RWPE2 (cell line): Measurements from ENCODE around the gene EBF4.

Source experiments
- ATAC-seq: fragments of 200-7000 bp; cut with Tn5 transposase; 3 replicates; pipeline ENCODE4 v1.9.1; 2021; ENCODE audit warnings: low read depth
- DNase-seq: peaks from one replicate; pipeline ENCODE4 v3.0.0-alpha.2; 2020; ENCODE audit warnings: low spot score
- H3K27ac ChIP-seq: fragments of 450-650 bp; 2 replicates; pipeline ENCODE4 v1.5.1; 2017; ENCODE audit warnings: mild to moderate bottlenecking; ENCODE audit not compliant: poor library complexity, severe bottlenecking
- H3K27me3 ChIP-seq: fragments of 250-450 bp; sonication (Bioruptor Pico); 2 replicates; pipeline ENCODE4 v1.5.1; 2021; ENCODE audit warnings: mild to moderate bottlenecking, moderate library complexity; ENCODE audit not compliant: insufficient read depth, poor library complexity, severe bottlenecking
- H3K36me3 ChIP-seq: fragments of 250-450 bp; sonication (Bioruptor Pico); 2 replicates; pipeline ENCODE4 v1.5.1; 2020; ENCODE audit warnings: low read depth, mild to moderate bottlenecking, moderate library complexity
- H3K4me1 ChIP-seq: fragments of 250-450 bp; sonication (Bioruptor Pico); 2 replicates; pipeline ENCODE4 v1.5.1; 2021; ENCODE audit warnings: mild to moderate bottlenecking, moderate library complexity; ENCODE audit not compliant: insufficient read depth, poor library complexity, severe bottlenecking
- H3K4me3 ChIP-seq: fragments of 250-450 bp; sonication (Bioruptor Pico); 2 replicates; pipeline ENCODE4 v1.5.1; 2021; ENCODE audit warnings: mild to moderate bottlenecking, moderate library complexity; ENCODE audit not compliant: severe bottlenecking
- H3K9me3 ChIP-seq: fragments of 250-450 bp; sonication (Bioruptor Pico); 2 replicates; pipeline ENCODE4 v1.5.1; 2021; ENCODE audit warnings: mild to moderate bottlenecking, moderate library complexity; ENCODE audit not compliant: severe bottlenecking
- TF ChIP-seq, protein P1 (sequence below): fragments of 450-650 bp; IDR thresholded peaks from one replicate; pipeline ENCODE4 v1.5.1; 2017; ENCODE audit warnings: mild to moderate bottlenecking, moderate library complexity; ENCODE audit not compliant: poor library complexity, severe bottlenecking

EBF4 gene

DNA sequence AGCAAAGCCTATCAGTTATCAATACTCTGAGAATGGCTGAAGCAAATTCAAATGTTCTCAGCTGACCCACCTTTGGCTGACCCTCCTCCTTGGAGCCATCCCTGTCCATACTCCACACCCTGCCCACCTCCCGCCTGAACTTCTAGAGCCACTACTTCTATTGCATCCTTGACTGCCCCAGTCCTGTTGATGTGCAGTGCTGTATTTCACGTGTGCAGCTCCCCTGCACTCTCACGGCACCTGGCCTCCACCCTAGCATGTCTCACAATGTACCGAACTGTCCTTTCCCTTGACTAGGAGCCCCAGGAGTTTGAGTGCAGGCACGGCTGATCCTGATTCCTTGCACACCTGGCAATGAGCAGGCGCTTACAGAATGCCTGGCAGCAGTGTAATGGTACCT lies 100.9 kb downstream of the EBF4 start:
- TF ChIP-seq, protein P1, sequence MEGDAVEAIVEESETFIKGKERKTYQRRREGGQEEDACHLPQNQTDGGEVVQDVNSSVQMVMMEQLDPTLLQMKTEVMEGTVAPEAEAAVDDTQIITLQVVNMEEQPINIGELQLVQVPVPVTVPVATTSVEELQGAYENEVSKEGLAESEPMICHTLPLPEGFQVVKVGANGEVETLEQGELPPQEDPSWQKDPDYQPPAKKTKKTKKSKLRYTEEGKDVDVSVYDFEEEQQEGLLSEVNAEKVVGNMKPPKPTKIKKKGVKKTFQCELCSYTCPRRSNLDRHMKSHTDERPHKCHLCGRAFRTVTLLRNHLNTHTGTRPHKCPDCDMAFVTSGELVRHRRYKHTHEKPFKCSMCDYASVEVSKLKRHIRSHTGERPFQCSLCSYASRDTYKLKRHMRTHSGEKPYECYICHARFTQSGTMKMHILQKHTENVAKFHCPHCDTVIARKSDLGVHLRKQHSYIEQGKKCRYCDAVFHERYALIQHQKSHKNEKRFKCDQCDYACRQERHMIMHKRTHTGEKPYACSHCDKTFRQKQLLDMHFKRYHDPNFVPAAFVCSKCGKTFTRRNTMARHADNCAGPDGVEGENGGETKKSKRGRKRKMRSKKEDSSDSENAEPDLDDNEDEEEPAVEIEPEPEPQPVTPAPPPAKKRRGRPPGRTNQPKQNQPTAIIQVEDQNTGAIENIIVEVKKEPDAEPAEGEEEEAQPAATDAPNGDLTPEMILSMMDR = no peak
- no peak for ATAC-seq
- no peak for DNase-seq
- Histone ChIP-seq H3K9me3 (no peaks in the 10 kb centered on the region), H3K4me1 (no peaks in the 10 kb centered on the region), H3K4me3 (no peak overlapping the region), H3K27ac (no peak overlapping the region), H3K36me3 (no peaks in the 10 kb centered on the region), H3K27me3 (peaks cover 5% of the 10 kb centered on the region)

DNA sequence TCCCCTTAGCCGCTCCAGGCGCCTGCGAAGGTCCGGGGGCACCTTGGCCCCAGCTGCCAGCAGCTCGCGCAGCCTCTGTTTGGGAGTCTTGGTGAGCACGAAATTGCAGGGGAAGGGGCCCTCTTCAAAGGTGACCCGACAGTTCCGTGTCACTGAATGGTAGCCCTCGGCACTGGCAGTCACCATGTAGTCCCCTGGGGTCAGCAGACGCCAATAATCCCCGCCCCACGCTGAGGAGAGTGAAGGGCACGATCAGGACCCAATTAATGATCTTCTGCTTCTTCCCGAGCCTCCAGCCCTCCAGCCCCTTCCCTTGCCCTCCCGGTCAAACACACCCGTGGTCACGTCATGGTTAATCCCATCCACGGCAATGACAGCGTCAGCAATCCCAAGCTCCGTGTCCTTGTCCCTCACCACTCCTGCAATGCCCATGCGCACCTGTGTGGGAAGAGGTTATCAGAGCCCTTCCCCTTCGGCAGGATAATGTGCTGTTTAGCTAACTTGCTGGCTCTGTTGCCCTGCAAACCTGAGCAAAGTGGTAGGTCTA lies 101.7 kb downstream of the EBF4 start:
- no peak for ATAC-seq
- no peaks in the 10 kb centered on the region for H3K9me3 ChIP-seq
- peaks cover 8% of the 10 kb centered on the region for H3K27me3 ChIP-seq
- H3K27ac ChIP-seq = no peak overlapping the region
- no peaks in the 10 kb centered on the region for H3K36me3 ChIP-seq
- H3K4me1 ChIP-seq = no peaks in the 10 kb centered on the region
- H3K4me3 ChIP-seq = no peak overlapping the region
- TF ChIP-seq, protein P1 = no peak
- DNase-seq = no peak

DNA sequence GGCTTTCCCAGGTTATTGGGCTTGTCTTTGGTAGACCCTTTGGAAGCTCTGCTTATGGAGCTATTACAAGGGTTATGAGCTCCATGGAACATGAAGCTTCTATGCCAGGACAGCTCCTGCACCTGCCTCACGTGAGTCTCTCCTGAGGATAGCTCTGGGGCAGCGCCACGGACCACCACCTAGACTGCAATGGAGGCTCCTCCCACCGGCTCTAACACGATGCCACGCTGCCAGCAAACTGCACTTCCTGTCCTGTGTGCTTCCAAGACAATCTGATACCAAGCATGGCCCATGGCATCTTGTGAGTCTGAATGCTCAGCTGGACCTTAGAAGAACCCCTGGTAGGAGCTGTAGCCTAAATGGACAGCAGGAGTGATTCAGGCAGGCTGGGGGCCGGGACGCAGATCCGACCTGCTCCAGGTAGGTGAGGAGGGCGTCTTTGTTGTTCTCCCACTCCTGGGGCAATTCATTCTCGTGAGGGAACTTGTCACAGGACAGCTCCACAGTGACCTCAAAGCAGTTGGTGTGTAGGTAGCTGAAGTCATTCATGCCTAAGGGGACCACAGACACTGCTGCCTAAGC lies 102.4 kb downstream of the EBF4 start:
- H3K4me3 ChIP-seq = no peak overlapping the region
- ATAC-seq = no peak
- no peaks in the 10 kb centered on the region for H3K4me1 ChIP-seq
- TF ChIP-seq, protein P1 = no peak
- no peaks in the 10 kb centered on the region for H3K36me3 ChIP-seq
- H3K9me3 ChIP-seq = no peaks in the 10 kb centered on the region
- peaks cover 15% of the 10 kb centered on the region for H3K27me3 ChIP-seq
- no peak overlapping the region for H3K27ac ChIP-seq
- no peak for DNase-seq

DNA sequence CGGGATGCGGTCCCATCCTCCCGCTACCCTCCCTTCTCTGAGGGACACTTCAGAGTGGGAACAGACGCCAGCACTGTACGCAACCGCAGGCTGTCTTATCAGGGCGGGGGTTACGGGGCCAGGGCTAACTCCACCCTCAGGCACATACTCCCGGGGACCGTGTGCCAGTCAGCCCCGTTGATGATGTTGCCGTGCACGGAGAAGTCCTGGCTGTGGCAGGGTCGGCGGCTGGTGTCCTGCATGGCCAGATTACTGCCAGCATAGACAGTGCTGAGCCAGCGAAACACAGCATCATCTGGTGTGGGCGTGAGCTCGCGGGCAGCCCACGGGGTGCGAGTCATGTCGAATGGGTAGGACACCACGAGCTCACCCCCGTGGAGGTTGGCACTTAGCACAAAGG lies 102.9 kb downstream of the EBF4 start:
- Histone ChIP-seq H3K27me3 (peaks cover 20% of the 10 kb centered on the region), H3K4me1 (no peaks in the 10 kb centered on the region), H3K36me3 (no peaks in the 10 kb centered on the region), H3K27ac (no peak overlapping the region), H3K9me3 (no peaks in the 10 kb centered on the region), H3K4me3 (no peak overlapping the region)
- TF ChIP-seq, protein P1 = no peak
- no peak for ATAC-seq
- no peak for DNase-seq

DNA sequence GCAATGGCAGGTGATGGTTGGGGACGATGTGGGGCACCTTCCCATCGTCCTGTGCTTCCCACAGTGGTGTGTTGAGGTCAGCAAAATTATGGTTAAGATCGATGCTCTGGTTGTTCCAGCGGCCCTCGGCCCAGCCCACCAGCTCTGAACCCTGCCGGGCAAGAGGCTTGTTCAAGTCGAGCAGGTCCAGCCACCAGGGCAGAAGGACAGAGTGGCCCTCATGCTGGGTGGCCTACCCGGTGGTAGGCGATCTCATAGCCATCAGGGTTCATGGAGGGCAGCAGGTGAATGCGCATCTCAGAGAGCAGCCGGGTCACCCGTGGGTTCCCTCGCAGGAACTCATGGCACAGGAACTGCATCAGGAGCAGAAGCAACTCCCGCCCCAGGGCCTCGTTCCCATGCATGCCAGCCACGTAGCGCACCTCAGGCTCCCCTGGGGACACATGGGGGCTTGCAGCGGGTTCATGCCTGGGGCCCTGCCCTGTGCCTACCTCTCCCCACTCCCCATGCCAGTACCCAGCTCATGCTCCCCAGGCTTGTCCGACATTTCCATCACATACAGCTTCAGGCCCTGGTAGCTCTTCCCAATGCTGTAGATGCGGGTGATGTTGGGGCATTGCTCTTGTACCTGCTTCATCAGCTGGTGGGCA lies 103.6 kb downstream of the EBF4 start:
- no peak overlapping the region for H3K4me3 ChIP-seq
- H3K36me3 ChIP-seq = no peaks in the 10 kb centered on the region
- H3K27ac ChIP-seq = no peak overlapping the region
- H3K9me3 ChIP-seq = no peaks in the 10 kb centered on the region
- ATAC-seq (no peak), DNase-seq (no peak)
- no peaks in the 10 kb centered on the region for H3K4me1 ChIP-seq
- H3K27me3 ChIP-seq = peaks cover 26% of the 10 kb centered on the region
- TF ChIP-seq, protein P1 = no peak
